B cell (primary cell): Measurements from ENCODE around the gene ALOX15.

Experiments
- CTCF ChIP-seq: fragments of 200-600 bp; IDR thresholded peaks from one replicate; pipeline ENCODE4 v1.8.0; 2022; ENCODE audit warnings: antibody characterized with exemption, mild to moderate bottlenecking
- EZH2 ChIP-seq: IDR thresholded peaks from 2 replicates; pipeline ENCODE4 v1.6.1; 2012; ENCODE audit warnings: borderline replicate concordance, low read depth, mild to moderate bottlenecking, moderate library complexity, low read length; ENCODE audit not compliant: insufficient read depth, poor library complexity, severe bottlenecking

- TF ChIP-seq CTCF: no peak
- no peak for TF ChIP-seq EZH2
Observed at GRCh38 chr17:4648741-4649140, 7.3 kb upstream of the ALOX15 start.
